H1 (cell line): ENCODE data around the gene GADL1. TPM values are rescaled to one million over a fixed set of nuclear protein-coding genes. Genes with fewer than 3 reads are reported as not detected.

Experiments used
- CTCF ChIA-PET: fragments of 300-600 bp; sonication (Branson Sonifier 250); formaldehyde crosslinking; loops from one replicate; lab custom pipeline; 2021; ENCODE audit not compliant: partially characterized antibody; lab: Charles Lee
- POLR2A ChIA-PET: fragments of 300-600 bp; sonication (Branson Sonifier 250); formaldehyde crosslinking; loops from one replicate; lab custom pipeline; 2021; ENCODE audit warnings: inconsistent platforms; ENCODE audit not compliant: partially characterized antibody; lab: Charles Lee
- DNase-seq, 2 experiments: peaks; one replicate each; pipeline versions ENCODE4 v3.0.0 to v3.0.0-alpha.2; 2010 to 2022; ENCODE audit warnings: low spot score in 2 of 2, low read depth in 1 of 2, mixed read lengths in 1 of 2
- FAIRE-seq: peaks from 2 replicates; lab custom pipeline; 2011; peaks lifted over from hg19 to GRCh38; lab: Jason Lieb, UNC
- H2AFZ ChIP-seq: 2 replicates; pipeline ENCODE4 v1.8.1; 2012; ENCODE audit warnings: low read length, inconsistent platforms
- H2AK5ac ChIP-seq: 2 replicates; pipeline ENCODE4 v1.6.1; 2013; ENCODE audit warnings: low read depth, low read length
- H2BK120ac ChIP-seq: replicated peaks from 2 replicates; pipeline ENCODE3; 2013; ENCODE audit warnings: low read depth, low read length, inconsistent platforms
- H2BK12ac ChIP-seq: 2 replicates; pipeline ENCODE4 v1.6.1; 2013; ENCODE audit warnings: low read depth, low read length
- H2BK15ac ChIP-seq: 2 replicates; pipeline ENCODE4 v1.6.1; 2013; ENCODE audit warnings: low read length
- H2BK20ac ChIP-seq: 2 replicates; pipeline ENCODE4 v1.6.1; 2013; ENCODE audit warnings: low read length
- H2BK5ac ChIP-seq: 2 replicates; pipeline ENCODE4 v1.6.1; 2013; ENCODE audit warnings: low read depth, low read length
- H3K14ac ChIP-seq: 2 replicates; pipeline ENCODE4 v1.6.1; 2013; ENCODE audit warnings: inconsistent platforms; ENCODE audit not compliant: insufficient read length
- H3K18ac ChIP-seq: 2 replicates; pipeline ENCODE4 v1.6.1; 2013; ENCODE audit warnings: low read length; ENCODE audit errors: extremely low read depth
- H3K23ac ChIP-seq: 2 replicates; pipeline ENCODE4 v1.6.1; 2013; ENCODE audit warnings: inconsistent platforms; ENCODE audit not compliant: insufficient read length
- H3K23me2 ChIP-seq: 2 replicates; pipeline ENCODE4 v1.6.1; 2013; ENCODE audit warnings: low read depth, low read length
- H3K27ac ChIP-seq: 2 replicates; pipeline ENCODE4 v1.6.1; 2011; ENCODE audit warnings: low read depth, low read length, inconsistent platforms
- H3K27me3 ChIP-seq, 4 experiments: replicated peaks in 1 of 4; 1 replicate in 1 of 4; 2 replicates in 3 of 4; pipeline versions ENCODE4 v1.6.1 to v1.8.1; 2011 to 2013; ENCODE audit warnings: low read length in 3 of 4, mild to moderate bottlenecking in 3 of 4, inconsistent platforms in 2 of 4, mixed read lengths in 2 of 4, moderate library complexity in 1 of 4; ENCODE audit not compliant: control insufficient read depth in 3 of 4, insufficient read depth in 3 of 4; ENCODE audit errors: extremely low read depth in 1 of 4
- H3K36me3 ChIP-seq, 4 experiments: 2 replicates each; pipeline versions ENCODE4 v1.6.1 to v1.8.1; 2011 to 2013; ENCODE audit warnings: mild to moderate bottlenecking in 4 of 4, low read length in 3 of 4, moderate library complexity in 2 of 4, control low read depth in 1 of 4, inconsistent platforms in 1 of 4; ENCODE audit not compliant: insufficient read depth in 4 of 4, control insufficient read depth in 2 of 4
- H3K4ac ChIP-seq: replicated peaks from 2 replicates; pipeline ENCODE3; 2013; ENCODE audit warnings: low read length, low read depth, mixed read lengths, inconsistent platforms; ENCODE audit not compliant: insufficient read length
- H3K4me1 ChIP-seq, 4 experiments: replicated peaks in 1 of 4; 1 replicate in 1 of 4; 2 replicates in 3 of 4; pipeline versions ENCODE4 v1.6.1 to v1.8.1; 2011 to 2013; ENCODE audit warnings: low read length in 3 of 4, inconsistent platforms in 2 of 4, mixed read lengths in 1 of 4; ENCODE audit not compliant: insufficient read depth in 4 of 4, control insufficient read depth in 3 of 4
- H3K4me2 ChIP-seq, 2 experiments: 2 replicates each; pipeline versions ENCODE4 v1.6.1 to v1.8.1; 2011 to 2013; ENCODE audit warnings: low read depth in 2 of 2, low read length in 2 of 2, control low read depth in 1 of 2, inconsistent platforms in 1 of 2, mild to moderate bottlenecking in 1 of 2; ENCODE audit not compliant: insufficient read depth in 1 of 2
- H3K4me3 ChIP-seq, 4 experiments: fragments of 200-600, 300-600 bp in 1 of 4; sonication (generic), shearing (Covaris generic), sonication (Bioruptor Twin) in 1 of 4; 2 replicates each; pipeline versions ENCODE4 v1.5.1 to v1.8.1; 2011 to 2016; ENCODE audit warnings: low read length in 4 of 4, low read depth in 3 of 4, control low read depth in 2 of 4, inconsistent platforms in 2 of 4, mild to moderate bottlenecking in 2 of 4, mixed read lengths in 1 of 4, moderate library complexity in 1 of 4; ENCODE audit not compliant: insufficient read depth in 2 of 4; ENCODE audit errors: extremely low read depth in 1 of 4
- H3K56ac ChIP-seq: replicated peaks from 2 replicates; pipeline ENCODE3; 2013; ENCODE audit warnings: low read depth, mild to moderate bottlenecking, mixed read lengths, low read length, inconsistent platforms; ENCODE audit not compliant: insufficient read length
- H3K79me1 ChIP-seq: 2 replicates; pipeline ENCODE4 v1.6.1; 2013; ENCODE audit warnings: low read depth, low read length, control low read depth
- H3K79me2 ChIP-seq, 2 experiments: 2 replicates each; pipeline versions ENCODE4 v1.6.1 to v1.8.1; 2012 to 2013; ENCODE audit warnings: low read length in 2 of 2, mild to moderate bottlenecking in 2 of 2, inconsistent platforms in 1 of 2; ENCODE audit not compliant: insufficient read depth in 2 of 2, control insufficient read depth in 1 of 2
- H3K9ac ChIP-seq, 4 experiments: replicated peaks in 1 of 4; 1 replicate in 1 of 4; 2 replicates in 3 of 4; pipeline versions ENCODE4 v1.6.1 to v1.8.1; 2011 to 2013; ENCODE audit warnings: low read depth in 3 of 4, low read length in 3 of 4, control low read depth in 2 of 4, mild to moderate bottlenecking in 2 of 4, moderate library complexity in 2 of 4, inconsistent platforms in 1 of 4; ENCODE audit errors: extremely low read depth in 1 of 4
- H3K9me3 ChIP-seq, 2 experiments: 2 replicates each; pipeline versions ENCODE4 v1.6.1 to v1.8.1; 2012 to 2013; ENCODE audit warnings: mild to moderate bottlenecking in 2 of 2, moderate library complexity in 2 of 2, control low read depth in 1 of 2, inconsistent platforms in 1 of 2, low read depth in 1 of 2, low read length in 1 of 2, mixed read lengths in 1 of 2; ENCODE audit not compliant: insufficient read depth in 2 of 2
- H4K20me1 ChIP-seq, 2 experiments: replicated peaks in 1 of 2; 2 replicates each; pipeline versions ENCODE3 to v1.8.1; 2011 to 2013; ENCODE audit warnings: inconsistent platforms in 2 of 2, low read length in 2 of 2, mild to moderate bottlenecking in 1 of 2; ENCODE audit not compliant: insufficient read depth in 2 of 2, control insufficient read depth in 1 of 2
- H4K5ac ChIP-seq: 2 replicates; pipeline ENCODE4 v1.6.1; 2013; ENCODE audit warnings: low read length, low read depth, mixed read lengths, inconsistent platforms; ENCODE audit not compliant: insufficient read length
- H4K8ac ChIP-seq: 2 replicates; pipeline ENCODE4 v1.8.0; 2013; ENCODE audit warnings: mild to moderate bottlenecking, moderate library complexity, low read length, inconsistent platforms; ENCODE audit not compliant: insufficient read depth; ENCODE audit errors: extremely low read depth
- H4K91ac ChIP-seq: replicated peaks from 2 replicates; pipeline ENCODE3; 2013; ENCODE audit warnings: low read length, mixed read lengths, inconsistent platforms; ENCODE audit not compliant: insufficient read length
- CHD2 ChIP-seq: IDR thresholded peaks from 2 replicates; pipeline ENCODE4 v1.6.1; 2012; ENCODE audit warnings: low read length, improper control_type of control experiment
- POLR2AphosphoS5 ChIP-seq: IDR thresholded peaks from 2 replicates; pipeline ENCODE4 v1.6.1; 2011; ENCODE audit warnings: low read depth, low read length
- RBBP5 ChIP-seq: IDR thresholded peaks from 2 replicates; pipeline ENCODE4 v1.7.1; 2012; ENCODE audit warnings: low read depth, mild to moderate bottlenecking, inconsistent platforms, low read length, moderate library complexity, borderline replicate concordance
- RXRA ChIP-seq: IDR thresholded peaks from 2 replicates; pipeline ENCODE4 v1.6.1; 2011; ENCODE audit warnings: low read depth, mild to moderate bottlenecking, low read length, moderate library complexity; ENCODE audit not compliant: insufficient read depth
- SAP30 ChIP-seq: fragments of 300-600 bp; sonication (generic); IDR thresholded peaks from 2 replicates; pipeline ENCODE4 v1.7.1; 2012; ENCODE audit warnings: low read length, moderate library complexity, mild to moderate bottlenecking, inconsistent platforms; ENCODE audit not compliant: insufficient read depth, insufficient replicate concordance
- SP1 ChIP-seq: IDR thresholded peaks from 2 replicates; pipeline ENCODE4 v1.6.1; 2011; ENCODE audit warnings: low read depth, low read length
- WGBS, 2 experiments: shearing (Covaris generic) in 1 of 2; methylation state at CpG; one replicate each; pipeline versions ENCODE4 v1.1.6 to v1.1.7; 2013 to 2015; ENCODE audit warnings: low lambda C conversion rate in 2 of 2, mixed read lengths in 2 of 2, inconsistent platforms in 1 of 2, low coverage in 1 of 2, missing lambda C conversion rate in 1 of 2; ENCODE audit not compliant: insufficient replicate concordance in 2 of 2, insufficient coverage in 1 of 2, insufficient read length in 1 of 2; ENCODE audit errors: extremely low coverage in 1 of 2, missing lambda C conversion rate in 1 of 2; 5-methylcytosine and 5-hydroxymethylcytosine counted together
- polyA plus RNA-seq, 7 experiments: library from polyadenylated mRNA; depleted of rRNA in 3 of 7; stranded (reverse) in 5 of 7; unstranded in 2 of 7; fragments of >200 nt in 5 of 7; fragments of 200-250 nt in 2 of 7; gene quantifications; 1 replicate in 5 of 7; 2 replicates in 1 of 7; 4 replicates in 1 of 7; pipeline versions ENCODE4 v1.2.1 to v1.2.3, GENCODE V29; 2011 to 2013; ENCODE audit warnings: missing spikeins in 2 of 7, mixed read lengths in 2 of 7
- total RNA-seq: library from RNA; stranded (reverse); fragmentation: NEBNext Ultra II Directional; extraction: Animal tissue kit (Norgen Biotek cat#: 25700); gene quantifications from 2 replicates; pipeline ENCODE4 v1.2.1, GENCODE V29; 2021
- TF ChIP-seq, protein P1 (sequence below), 3 experiments: IDR thresholded peaks; 1 replicate in 2 of 3; 2 replicates in 1 of 3; pipeline versions ENCODE4 v1.5.1 to v1.6.1; 2011; ENCODE audit warnings: low read length in 3 of 3, mild to moderate bottlenecking in 3 of 3, inconsistent platforms in 2 of 3, low read depth in 1 of 3, moderate library complexity in 1 of 3; ENCODE audit not compliant: insufficient read depth in 1 of 3; ENCODE audit errors: control extremely low read depth in 1 of 3
- TF ChIP-seq, protein P2 (sequence below): IDR thresholded peaks from 2 replicates; pipeline ENCODE4 v1.6.1; 2012; ENCODE audit warnings: inconsistent platforms

The GADL1 gene
- total and polyA plus RNA-seq, 2 of the 8 experiments (the other 6 are each of a cell fraction or from before 2014, with no cell fraction given) = 0.03 to 0.30 TPM

DNA sequence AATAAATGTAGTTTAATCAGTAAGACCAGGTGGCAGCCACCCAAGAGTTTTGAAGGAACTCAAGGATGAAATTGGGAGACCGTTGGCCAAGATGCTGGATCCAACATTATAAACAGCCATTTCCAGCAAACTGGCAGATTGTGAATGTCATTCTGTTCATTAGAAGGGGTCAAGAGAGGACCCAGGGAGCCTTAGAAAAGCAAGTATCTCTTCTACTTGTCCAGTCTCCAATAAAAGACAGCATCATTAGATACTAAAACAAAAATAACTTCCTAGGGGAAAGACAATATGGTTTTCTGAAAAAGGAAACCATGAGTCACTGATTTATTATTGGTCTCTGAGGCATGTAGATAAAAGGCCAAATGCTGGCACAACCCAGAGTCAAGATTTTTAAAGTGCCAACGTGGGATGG lies 67.9 kb downstream of the GADL1 start:
- Histone ChIP-seq H3K23me2 (no peaks in the 10 kb centered on the region), H4K5ac (no peak overlapping the region), H2AK5ac (no peak overlapping the region), H3K27ac (no peak overlapping the region), H3K27me3 (no peaks in the 10 kb centered on the region), H3K4me2 (no peak overlapping the region)
- FAIRE-seq = no peak
- 91% methylated on average over 2 of the region's 2 CpGs; no CpG with 5 or more reads in 1 of the 2 experiments for WGBS, 2 experiments
- TF ChIP-seq POLR2AphosphoS5 = no peak
- TF ChIP-seq RBBP5 = no peak
- TF ChIP-seq, protein P1, sequence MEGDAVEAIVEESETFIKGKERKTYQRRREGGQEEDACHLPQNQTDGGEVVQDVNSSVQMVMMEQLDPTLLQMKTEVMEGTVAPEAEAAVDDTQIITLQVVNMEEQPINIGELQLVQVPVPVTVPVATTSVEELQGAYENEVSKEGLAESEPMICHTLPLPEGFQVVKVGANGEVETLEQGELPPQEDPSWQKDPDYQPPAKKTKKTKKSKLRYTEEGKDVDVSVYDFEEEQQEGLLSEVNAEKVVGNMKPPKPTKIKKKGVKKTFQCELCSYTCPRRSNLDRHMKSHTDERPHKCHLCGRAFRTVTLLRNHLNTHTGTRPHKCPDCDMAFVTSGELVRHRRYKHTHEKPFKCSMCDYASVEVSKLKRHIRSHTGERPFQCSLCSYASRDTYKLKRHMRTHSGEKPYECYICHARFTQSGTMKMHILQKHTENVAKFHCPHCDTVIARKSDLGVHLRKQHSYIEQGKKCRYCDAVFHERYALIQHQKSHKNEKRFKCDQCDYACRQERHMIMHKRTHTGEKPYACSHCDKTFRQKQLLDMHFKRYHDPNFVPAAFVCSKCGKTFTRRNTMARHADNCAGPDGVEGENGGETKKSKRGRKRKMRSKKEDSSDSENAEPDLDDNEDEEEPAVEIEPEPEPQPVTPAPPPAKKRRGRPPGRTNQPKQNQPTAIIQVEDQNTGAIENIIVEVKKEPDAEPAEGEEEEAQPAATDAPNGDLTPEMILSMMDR (IDR thresholded peaks at IDR 0.05; ENCODE audit: control extremely low read depth in 1 of 3, insufficient read depth in 1 of 3, low read depth in 1 of 3, low read length in 3 of 3) = no peak
- TF ChIP-seq RXRA = no peak
- no peak for TF ChIP-seq SAP30
- TF ChIP-seq, protein P2, sequence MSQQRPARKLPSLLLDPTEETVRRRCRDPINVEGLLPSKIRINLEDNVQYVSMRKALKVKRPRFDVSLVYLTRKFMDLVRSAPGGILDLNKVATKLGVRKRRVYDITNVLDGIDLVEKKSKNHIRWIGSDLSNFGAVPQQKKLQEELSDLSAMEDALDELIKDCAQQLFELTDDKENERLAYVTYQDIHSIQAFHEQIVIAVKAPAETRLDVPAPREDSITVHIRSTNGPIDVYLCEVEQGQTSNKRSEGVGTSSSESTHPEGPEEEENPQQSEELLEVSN = no peak
- TF ChIP-seq CHD2 = no peak
- TF ChIP-seq SP1 = no peak
- TF ChIP-seq, all 59 proteins: peak for 0
- H2BK20ac ChIP-seq = no peak overlapping the region
- H3K23ac ChIP-seq = no peak overlapping the region
- CTCF ChIA-PET = no interaction called here
- no peaks in the 10 kb centered on the region for H4K20me1 ChIP-seq
- H2AFZ ChIP-seq = no peak overlapping the region
- POLR2A ChIA-PET = no interaction called here
- no peak overlapping the region for H3K14ac ChIP-seq
- H2BK12ac ChIP-seq = no peak overlapping the region
- no peak overlapping the region for H2BK120ac ChIP-seq
- H3K56ac ChIP-seq = no peak overlapping the region
- no peak overlapping the region for H3K4ac ChIP-seq
- no peaks in the 10 kb centered on the region for H3K4me1 ChIP-seq
- no peak overlapping the region for H2BK15ac ChIP-seq
- no peaks in the 10 kb centered on the region for H3K79me2 ChIP-seq
- no peak overlapping the region for H3K4me3 ChIP-seq
- H4K8ac ChIP-seq = no peak overlapping the region
- DNase-seq = no peak
- no peak overlapping the region for H2BK5ac ChIP-seq
- H3K36me3 ChIP-seq = no peaks in the 10 kb centered on the region
- no peaks in the 10 kb centered on the region for H3K9me3 ChIP-seq
- no peak overlapping the region for H4K91ac ChIP-seq
- no peak overlapping the region for H3K9ac ChIP-seq
- no peaks in the 10 kb centered on the region for H3K79me1 ChIP-seq
- H3K18ac ChIP-seq = no peak overlapping the region
